GM18499 (cell line): ENCODE results near the gene MED29.

ENCODE experiments used
- ATAC-seq: cut with Tn5 transposase; IDR thresholded peaks from one replicate; pipeline ENCODE4 v1.9.1; 2021; ENCODE audit warnings: moderate number of reproducible peaks; ENCODE audit not compliant: insufficient read depth, unreplicated experiment

Gene MED29

GRCh38 chr19:39397360-39398296, 6.5 kb downstream of the MED29 start:
- no peak for ATAC-seq

DNA sequence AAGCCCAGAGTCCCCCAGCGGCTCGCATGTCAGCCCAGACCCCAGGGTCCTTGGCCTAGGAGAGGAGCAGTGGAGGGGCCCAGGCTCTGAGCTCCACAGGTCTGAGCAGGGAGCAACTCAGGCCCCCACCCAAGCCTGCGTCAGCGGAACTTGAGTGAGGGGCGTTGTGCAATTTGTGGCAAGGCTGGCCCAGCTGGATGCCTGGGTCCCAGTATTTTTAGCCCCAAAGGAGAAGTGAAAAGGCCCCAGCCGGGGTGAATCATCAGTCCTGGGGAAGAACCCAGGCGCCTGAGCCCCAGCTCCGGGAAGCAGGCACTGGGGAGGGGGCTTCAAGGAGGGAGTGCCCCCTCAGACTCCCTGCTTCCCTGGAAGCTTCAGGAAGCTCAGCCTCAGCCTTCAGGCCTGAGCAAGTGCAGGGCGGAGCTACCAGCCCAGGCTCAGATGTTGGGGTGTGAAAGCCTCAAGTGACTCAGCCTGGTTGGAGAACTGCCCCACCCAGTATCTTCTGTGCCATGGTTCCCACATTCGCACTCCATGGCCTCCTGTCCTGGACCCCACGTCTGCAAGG, 7.2 kb downstream of the MED29 start:
- no peak for ATAC-seq

DNA sequence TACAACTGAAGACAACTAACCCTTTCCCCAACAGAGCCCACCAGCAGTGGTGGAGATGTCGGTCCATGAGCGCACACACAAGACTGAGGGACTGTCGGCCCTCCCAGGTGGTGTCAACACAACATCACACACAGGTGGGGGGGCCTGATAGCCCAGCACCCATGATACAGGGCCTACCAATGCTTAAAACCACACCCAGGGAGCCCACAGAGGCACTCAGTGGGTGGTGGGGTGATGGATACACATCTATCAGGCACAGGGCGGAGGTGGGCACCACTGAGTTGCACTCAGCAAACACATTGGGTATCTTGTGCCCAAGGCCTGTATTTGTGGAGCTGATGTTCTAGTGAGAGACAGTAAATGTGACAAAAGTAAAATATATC, 8.5 kb downstream of the MED29 start:
- no peak for ATAC-seq

- no peak for ATAC-seq
Measured at GRCh38 chr19:39400061-39400460, 8.9 kb downstream of the MED29 start.

GRCh38 chr19:39401070-39401548, 9.9 kb downstream of the MED29 start:
- ATAC-seq, result no peak

DNA sequence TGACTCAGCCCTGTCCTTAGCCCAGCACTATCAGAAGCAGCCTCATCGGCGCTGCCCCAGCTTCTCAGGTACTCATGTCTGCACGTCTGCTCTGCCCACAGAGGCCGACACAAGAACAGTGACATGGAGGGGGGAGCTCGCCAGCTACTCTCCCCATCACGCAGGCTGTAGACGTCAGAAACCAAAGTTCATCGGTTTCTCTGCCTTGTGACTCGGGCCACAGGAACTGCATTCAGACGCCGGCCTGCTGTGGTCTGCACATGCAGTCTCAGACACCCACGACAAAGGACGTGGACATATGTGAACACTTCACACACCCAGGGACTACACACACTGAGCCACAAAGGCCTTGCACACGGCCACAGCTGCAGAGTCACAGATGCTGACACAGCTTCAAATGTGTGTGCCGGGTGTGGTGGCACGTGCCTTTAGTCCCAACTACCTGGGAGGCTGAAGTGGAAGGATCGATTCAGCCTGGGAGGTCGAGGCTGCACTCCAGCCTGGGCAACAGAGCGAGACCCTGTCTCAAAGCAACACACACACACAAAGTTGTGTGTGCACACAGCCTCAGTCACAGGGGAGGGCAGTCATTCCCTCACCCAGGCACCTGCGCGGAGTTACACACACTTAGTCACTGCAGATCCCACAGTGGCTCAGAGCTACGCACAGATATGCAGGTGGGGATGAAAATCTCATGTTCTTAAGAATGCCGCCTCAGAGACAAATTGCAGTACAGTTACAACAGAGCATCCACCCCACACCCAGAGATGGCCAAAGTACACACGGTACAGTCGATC, 10.6 kb downstream of the MED29 start:
- ATAC-seq, result no peak

- ATAC-seq, result no peak
Measured at GRCh38 chr19:39402346-39403300, 11.4 kb downstream of the MED29 start.

DNA sequence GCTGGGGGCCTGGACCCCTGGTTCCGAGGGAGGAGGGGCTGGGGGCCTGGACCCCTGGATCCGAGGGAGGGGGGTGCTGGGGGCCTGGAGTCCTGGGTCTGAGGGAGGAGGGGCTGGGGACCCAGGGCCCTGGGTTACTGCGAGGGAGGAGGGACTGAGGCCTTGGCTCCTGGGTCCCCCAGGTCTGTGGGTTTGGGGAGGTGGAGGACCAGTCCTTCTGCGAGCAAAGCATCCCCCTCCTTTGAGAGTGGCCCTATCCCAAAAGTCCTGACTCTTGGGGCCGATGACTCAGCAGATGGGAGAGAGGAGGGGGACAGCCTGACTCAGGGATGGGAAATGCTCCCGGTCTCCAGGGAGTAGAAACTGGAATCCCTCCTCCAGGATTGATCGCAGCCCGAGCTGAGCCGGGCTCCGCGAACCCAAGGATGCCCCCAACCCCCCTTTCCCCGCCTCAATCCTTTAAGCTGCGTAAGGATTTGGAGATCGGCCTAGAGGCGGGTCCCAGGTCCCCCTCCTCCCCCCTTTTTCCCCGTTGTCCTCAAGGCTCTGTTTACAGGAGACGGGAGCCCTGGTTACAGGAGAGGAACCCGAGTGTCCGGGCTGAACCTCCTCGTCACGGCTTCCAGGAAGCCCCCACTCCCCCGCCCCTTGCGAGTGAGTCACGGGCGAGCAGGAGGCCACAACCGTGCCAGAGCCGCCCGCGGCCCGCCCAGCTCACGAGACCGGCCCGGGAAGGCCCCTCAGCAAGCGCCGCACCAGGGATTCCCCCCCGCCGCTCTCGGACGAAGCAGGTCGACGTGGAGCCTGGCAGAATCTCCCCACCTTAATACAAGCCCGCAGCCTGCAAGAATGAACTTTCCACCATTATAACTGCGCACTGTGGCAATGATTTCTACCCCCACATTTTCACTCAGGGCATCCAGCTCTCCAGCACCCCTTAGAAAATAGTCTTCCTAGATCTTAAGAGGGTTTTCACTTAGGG, 12.4 kb downstream of the MED29 start:
- no peak for ATAC-seq

DNA sequence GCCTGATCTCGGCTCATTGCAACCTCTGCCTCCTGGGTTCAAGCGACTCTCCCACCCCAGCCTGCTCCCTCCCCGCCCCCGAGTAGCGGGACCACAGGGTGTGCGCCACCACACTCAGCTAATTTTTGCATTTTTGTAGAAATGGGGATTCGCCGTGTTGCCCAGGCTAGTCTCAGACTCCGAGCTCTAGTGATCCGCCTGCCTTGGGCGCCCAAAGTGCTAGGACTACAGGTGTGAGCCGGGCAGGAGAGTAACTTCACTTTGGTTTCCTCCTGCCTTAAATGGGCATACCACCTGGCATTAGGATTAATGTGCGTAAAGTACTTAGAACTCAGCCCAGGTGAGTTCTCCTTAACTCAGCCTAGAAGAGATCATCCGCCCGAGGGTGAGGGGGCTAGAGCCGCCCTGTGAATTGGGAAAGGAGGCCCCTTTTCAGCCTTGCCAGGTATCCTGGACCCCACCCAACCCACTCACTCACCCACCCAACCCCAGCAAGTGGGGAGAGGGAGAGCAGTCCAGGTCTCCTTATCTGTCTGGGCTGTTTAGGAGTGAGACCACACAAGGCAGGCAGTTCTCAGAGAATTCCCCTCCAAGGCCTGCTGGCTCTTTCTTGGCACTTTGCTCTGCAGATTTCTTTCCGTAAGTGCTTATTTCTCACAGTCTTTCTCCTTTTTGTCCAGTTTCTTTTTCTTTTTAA, 14.2 kb downstream of the MED29 start:
- no peak for ATAC-seq

GRCh38 chr19:39405958-39406655, 14.9 kb downstream of the MED29 start:
- ATAC-seq, result no peak

DNA sequence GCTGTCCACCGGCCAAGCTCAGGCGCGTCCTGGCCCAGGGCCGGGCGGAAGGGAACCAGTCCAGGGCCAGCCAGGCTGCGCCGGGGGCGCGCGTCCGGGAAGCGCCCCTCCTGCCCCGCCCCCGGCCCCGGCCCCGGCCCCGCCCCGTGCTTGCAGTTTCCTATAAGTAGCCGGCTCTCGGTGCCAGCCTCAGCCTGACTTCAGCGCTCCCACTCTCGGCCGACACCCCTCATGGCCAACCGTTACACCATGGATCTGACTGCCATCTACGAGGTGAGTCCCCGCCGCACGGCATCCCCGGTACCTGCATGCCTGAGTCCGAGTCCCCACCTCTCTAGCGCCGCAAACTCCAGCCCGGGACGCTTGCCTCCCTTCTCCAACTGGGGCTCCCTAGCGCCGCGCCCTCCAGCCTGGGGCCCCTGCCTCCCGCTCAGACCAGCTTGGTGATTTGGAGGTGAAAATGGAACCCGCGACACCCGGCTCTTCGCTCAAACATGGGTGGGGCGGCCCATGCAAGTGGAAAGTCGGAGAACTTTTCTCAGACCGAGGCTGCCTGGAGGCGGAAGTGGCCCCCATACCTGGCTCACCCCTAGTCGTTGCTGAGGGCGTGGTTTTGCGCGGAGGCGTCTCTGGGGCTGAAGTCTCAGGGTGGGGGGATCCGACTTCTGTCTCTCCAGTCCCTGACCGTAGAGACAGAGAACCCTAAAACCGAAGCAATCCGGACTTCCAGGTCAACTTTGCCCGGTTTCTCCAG, 15.7 kb downstream of the MED29 start, which contains the start of gene ZFP36:
ZFP36 (plus strand) TSS at position 192 of the 754 bp plus-strand sequence; CDS start at position 250, 58 bp downstream.
- ATAC-seq, result no peak

DNA sequence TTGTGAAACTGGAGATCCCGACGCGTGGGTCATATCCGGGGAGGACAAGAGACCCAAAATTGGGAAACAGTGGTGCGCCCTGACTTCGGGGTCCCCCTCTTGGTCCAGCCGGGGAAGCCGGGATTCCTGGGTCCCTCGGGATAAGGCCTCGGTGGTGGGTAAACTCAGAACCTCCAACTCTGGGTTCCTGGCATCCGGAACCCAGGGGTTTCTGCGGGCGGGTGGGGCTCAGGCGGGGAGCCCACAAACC, 16.2 kb downstream of the MED29 start:
- ATAC-seq, result no peak

GRCh38 chr19:39407660-39408391, 16.6 kb downstream of the MED29 start:
- no peak for ATAC-seq

- no peak for ATAC-seq
Measured at GRCh38 chr19:39408392-39409207, 17.4 kb downstream of the MED29 start.

GRCh38 chr19:39409208-39410016, 18.2 kb downstream of the MED29 start:
- ATAC-seq, result no peak
